Activated CD4-positive, alpha-beta T cell treated with anti-CD3 and anti-CD28 coated beads, Interleukin-2, amount 50 U/mL, for 16 hours (primary cell): ENCODE data around the gene RPL3.
"Not testable (repeated sequence)": the region's sequence is repeated elsewhere in the genome, so short reads cannot be mapped to it uniquely, and the experiment has no call there.

Experiments
- DNase-seq: peaks from one replicate; pipeline ENCODE4 v3.0.0-alpha.2; 2020

The RPL3 gene

GRCh38 chr22:39350757-39351688 lies 31.6 kb upstream of the RPL3 start:
- no peak for DNase-seq

GRCh38 chr22:39349967-39350726 lies 30.7 kb upstream of the RPL3 start, which contains the start of gene SYNGR1:
TSS of gene SYNGR1 (plus strand) at chr22:39349991. CDS start at chr22:39350011, 20 bp downstream.
- DNase-seq = no peak

GRCh38 chr22:39349506-39349966 lies 30.1 kb upstream of the RPL3 start:
- DNase-seq = no peak

- no peak for DNase-seq
These were observed 29.6 kb upstream of the RPL3 start for GRCh38 chr22:39348909-39349505.

GRCh38 chr22:39345231-39345630 lies 25.8 kb upstream of the RPL3 start:
- DNase-seq = no peak

GRCh38 chr22:39344046-39344390 lies 24.6 kb upstream of the RPL3 start:
- DNase-seq = no peak

GRCh38 chr22:39343259-39344045 lies 24.0 kb upstream of the RPL3 start:
- peak; percentile 53 for DNase-seq

GRCh38 chr22:39341179-39341578 lies 21.8 kb upstream of the RPL3 start:
- DNase-seq = no peak

- not testable (repeated sequence) for DNase-seq
These were observed 20.4 kb upstream of the RPL3 start for GRCh38 chr22:39339775-39340174.

- DNase-seq = no peak
These were observed 17.0 kb upstream of the RPL3 start for GRCh38 chr22:39336411-39336810.

- DNase-seq = peak; percentile 45
These were observed 13.1 kb upstream of the RPL3 start for GRCh38 chr22:39332441-39333064.

- DNase-seq = not testable (repeated sequence)
These were observed 11.1 kb upstream of the RPL3 start for GRCh38 chr22:39330553-39330952.

- no peak for DNase-seq
These were observed 8.8 kb upstream of the RPL3 start for GRCh38 chr22:39327995-39328754.

GRCh38 chr22:39325392-39325932 lies 6.0 kb upstream of the RPL3 start:
- no peak for DNase-seq

- DNase-seq = not testable (repeated sequence)
These were observed 1.2 kb upstream of the RPL3 start for GRCh38 chr22:39320616-39321029.

- DNase-seq = no peak
These were observed 728 bp downstream of the RPL3 start for GRCh38 chr22:39318507-39319283.

- DNase-seq = no peak
These were observed 1.5 kb downstream of the RPL3 start for GRCh38 chr22:39317775-39318506.

- no peak for DNase-seq
These were observed 2.2 kb downstream of the RPL3 start for GRCh38 chr22:39317084-39317774.
